HG03469 (cell line): ENCODE results near the gene CCL7.

ENCODE experiments used
- ATAC-seq: cut with Tn5 transposase; IDR thresholded peaks from one replicate; pipeline ENCODE4 v1.9.1; 2021; ENCODE audit warnings: mild to moderate bottlenecking, moderate library complexity, moderate number of reproducible peaks; ENCODE audit not compliant: unreplicated experiment

The CCL7 gene

DNA sequence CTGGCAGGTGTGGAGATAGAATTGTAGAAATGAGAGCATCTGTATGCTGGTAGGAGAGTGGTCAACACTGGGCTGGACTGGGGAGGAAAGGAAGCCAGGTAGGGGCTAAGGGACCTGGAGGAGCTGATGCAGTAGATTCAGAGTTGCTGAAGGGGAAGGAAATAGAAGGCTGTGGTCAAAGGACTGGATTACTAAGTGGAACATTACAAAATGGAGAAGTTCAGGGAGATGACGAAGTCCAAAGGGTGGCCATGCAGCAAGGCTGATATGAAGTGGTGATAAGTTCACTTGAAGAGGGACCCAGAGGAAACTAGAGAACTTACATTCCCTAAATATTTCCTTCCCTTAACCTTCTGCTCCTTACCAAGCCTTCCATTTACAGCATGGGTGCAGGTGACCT lies 23.6 kb upstream of the CCL7 start:
- ATAC-seq, result no peak

- ATAC-seq, result no peak
Observed at GRCh38 chr17:34246881-34247280, 23.1 kb upstream of the CCL7 start.

- ATAC-seq, result no peak
Observed at GRCh38 chr17:34248511-34249024, 21.5 kb upstream of the CCL7 start.

DNA sequence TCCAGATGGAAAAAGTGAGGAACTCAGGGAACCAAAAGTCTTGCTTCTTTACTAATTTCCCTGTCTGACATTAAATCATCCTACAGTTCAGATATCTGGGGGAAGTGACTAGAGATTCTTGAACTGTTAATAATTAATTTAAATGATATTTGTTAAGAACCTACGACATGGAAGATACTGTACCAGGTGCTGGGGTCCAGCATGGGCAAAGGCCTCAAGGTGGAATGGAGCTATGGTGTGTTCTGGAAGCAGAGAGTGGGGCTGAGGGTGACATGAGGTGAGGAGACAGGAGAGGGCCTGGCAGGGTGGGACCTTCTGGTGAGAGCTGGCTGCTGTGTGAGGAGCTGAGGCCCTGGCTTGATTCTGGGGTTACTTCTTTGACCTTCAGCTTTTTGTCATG lies 21.0 kb upstream of the CCL7 start:
- no peak for ATAC-seq

GRCh38 chr17:34249478-34249877 lies 20.5 kb upstream of the CCL7 start:
- ATAC-seq, result no peak

DNA sequence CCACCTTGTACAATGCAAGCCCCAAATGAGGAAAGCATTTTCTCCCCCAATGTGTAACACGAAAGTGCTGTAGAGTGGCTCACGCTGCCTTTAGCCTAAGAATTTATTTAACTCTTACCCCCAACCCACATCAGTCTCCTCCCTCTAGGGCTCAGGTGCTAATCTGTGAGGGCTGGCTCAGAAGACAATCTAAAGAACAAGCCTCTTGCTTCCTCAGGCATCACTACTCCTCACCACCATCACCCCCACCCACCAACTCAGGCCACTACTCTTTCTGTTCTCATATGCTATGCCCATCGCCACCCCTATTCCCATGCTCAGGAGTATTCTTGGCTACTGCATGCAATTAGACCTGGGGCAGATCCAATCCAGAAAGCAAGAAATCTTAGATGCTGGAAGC lies 18.8 kb upstream of the CCL7 start:
- no peak for ATAC-seq

DNA sequence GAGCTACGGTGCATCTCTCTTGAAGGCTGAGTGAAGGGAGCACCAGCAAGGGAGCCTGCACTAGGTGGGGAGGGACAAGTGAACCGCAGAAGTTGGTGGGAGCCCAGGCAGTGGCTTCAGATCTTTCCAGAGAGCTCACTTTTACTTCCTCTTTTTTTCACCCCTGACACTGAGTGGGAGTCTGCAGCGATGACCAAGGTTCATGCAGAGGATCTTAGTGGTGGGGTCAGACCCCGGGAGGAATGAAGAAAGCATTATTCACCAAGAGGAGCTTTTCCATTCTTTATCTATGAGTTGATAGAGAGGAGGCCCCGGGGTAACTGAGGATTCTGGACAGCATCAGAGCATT lies 18.0 kb upstream of the CCL7 start:
- no peak for ATAC-seq

GRCh38 chr17:34252444-34253138 lies 17.4 kb upstream of the CCL7 start:
- no peak for ATAC-seq

GRCh38 chr17:34253139-34253525 lies 16.9 kb upstream of the CCL7 start:
- ATAC-seq, result no peak

- ATAC-seq, result no peak
Observed at GRCh38 chr17:34254146-34254545, 15.9 kb upstream of the CCL7 start.

DNA sequence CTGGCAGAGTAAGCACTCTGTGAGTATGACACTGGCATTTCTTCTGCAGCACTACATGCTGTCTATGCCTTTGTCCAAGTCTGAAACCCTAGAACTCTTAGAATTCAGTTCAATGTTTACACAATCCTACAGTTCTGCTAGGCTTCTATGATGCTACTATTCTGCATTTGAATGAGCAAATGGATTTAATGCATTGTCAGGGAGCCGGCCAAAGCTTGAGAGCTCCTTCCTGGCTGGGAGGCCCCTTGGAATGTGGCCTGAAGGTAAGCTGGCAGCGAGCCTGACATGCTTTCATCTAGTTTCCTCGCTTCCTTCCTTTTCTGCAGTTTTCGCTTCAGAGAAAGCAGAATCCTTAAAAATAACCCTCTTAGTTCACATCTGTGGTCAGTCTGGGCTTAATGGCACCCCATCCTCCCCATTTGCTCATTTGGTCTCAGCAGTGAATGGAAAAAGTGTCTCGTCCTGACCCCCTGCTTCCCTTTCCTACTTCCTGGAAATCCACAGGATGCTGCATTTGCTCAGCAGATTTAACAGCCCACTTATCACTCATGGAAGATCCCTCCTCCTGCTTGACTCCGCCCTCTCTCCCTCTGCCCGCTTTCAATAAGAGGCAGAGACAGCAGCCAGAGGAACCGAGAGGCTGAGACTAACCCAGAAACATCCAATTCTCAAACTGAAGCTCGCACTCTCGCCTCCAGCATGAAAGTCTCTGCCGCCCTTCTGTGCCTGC lies 15.2 kb upstream of the CCL7 start, which contains the start of gene CCL2:
TSS of gene CCL2 (plus strand) at position 635 of the 730 bp plus-strand sequence. CDS start at position 700, 65 bp downstream.
- no peak for ATAC-seq

DNA sequence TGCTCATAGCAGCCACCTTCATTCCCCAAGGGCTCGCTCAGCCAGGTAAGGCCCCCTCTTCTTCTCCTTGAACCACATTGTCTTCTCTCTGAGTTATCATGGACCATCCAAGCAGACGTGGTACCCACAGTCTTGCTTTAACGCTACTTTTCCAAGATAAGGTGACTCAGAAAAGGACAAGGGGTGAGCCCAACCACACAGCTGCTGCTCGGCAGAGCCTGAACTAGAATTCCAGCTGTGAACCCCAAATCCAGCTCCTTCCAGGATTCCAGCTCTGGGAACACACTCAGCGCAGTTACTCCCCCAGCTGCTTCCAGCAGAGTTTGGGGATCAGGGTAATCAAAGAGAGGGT lies 14.7 kb upstream of the CCL7 start:
- ATAC-seq, result no peak

- no peak for ATAC-seq
Observed at GRCh38 chr17:34255841-34256240, 14.2 kb upstream of the CCL7 start.

GRCh38 chr17:34257299-34257985 lies 12.6 kb upstream of the CCL7 start:
- no peak for ATAC-seq

DNA sequence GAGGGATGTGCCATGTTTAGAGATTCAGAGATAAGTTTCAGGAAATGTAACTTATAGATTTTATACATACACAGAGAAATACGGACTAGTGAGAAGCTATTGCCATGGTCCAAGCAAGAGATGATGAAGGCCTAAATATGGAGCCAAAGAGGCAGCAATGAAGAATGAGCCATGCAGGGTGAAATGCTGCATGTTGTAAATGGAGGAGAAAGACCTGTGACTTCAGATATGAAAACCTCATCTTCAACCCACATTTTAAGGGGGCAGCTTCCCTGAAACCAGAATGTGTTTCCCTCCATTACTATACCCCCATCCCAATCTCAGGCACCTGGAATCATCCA lies 12.1 kb upstream of the CCL7 start:
- no peak for ATAC-seq

DNA sequence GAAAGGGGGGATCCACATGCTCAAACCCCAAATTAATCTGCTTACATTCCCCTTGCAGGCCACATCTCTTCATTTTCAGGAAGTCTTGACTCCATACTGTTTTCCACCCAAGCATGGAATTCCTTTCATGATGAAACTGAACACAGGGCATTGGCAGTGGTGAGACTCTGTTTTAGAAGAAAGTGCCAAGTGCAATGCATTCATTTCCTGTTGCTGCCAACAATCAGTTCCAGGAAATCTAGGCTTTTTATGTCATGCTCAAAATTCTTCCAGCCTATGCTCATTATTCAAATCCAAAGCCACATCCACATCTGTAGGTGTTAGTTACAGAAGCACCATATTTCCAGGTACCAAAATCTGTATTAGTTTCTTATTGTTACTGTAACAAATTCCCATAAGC lies 10.9 kb upstream of the CCL7 start:
- ATAC-seq, result no peak

GRCh38 chr17:34260861-34261260 lies 9.2 kb upstream of the CCL7 start:
- ATAC-seq, result no peak

- no peak for ATAC-seq
Observed at GRCh38 chr17:34261568-34262337, 8.3 kb upstream of the CCL7 start.

- no peak for ATAC-seq
Observed at GRCh38 chr17:34265711-34266110, 4.3 kb upstream of the CCL7 start.

- ATAC-seq, result no peak
Observed at GRCh38 chr17:34275881-34276280, 5.9 kb downstream of the CCL7 start.

DNA sequence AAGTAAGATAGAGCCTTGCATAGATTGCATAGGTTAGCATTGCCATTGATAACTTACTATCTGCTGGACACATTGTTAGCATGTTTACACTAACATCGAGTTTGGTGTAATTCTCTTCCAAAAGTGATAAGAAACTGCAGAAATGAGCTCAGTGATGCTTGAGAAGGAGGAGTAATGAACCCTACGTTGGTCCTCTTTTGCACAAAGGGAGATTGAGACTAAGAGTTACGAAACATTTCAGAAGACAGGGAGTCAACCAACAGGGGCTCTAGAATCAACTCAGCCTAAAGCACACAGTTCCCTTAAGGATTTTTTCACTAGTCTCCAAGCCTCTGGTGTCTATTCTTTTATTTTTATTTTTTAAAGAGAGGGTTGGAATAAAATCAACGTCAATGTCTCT lies 6.8 kb downstream of the CCL7 start:
- ATAC-seq, result no peak
